Epithelial cell of prostate (primary cell): ENCODE data around the gene COL4A1.
A peak's percentile ranks its signal among the peaks of the same experiment; 100 is the strongest.

Source experiments
- DNase-seq: peaks from one replicate; pipeline ENCODE4 v3.0.0-alpha.2; 2011; ENCODE audit warnings: low read depth, low spot score
- H3K27ac ChIP-seq: fragments of 450-650 bp; 2 replicates; pipeline ENCODE4 v1.5.1; 2017; ENCODE audit warnings: mild to moderate bottlenecking

The COL4A1 gene

GRCh38 chr13:110229905-110230563 lies 76.9 kb downstream of the COL4A1 start:
- H3K27ac ChIP-seq, result no peak overlapping the region
- no peak for DNase-seq

- no peak overlapping the region for H3K27ac ChIP-seq
- no peak for DNase-seq
Observed at GRCh38 chr13:110228936-110229904, 77.7 kb downstream of the COL4A1 start.

GRCh38 chr13:110227864-110228643 lies 78.9 kb downstream of the COL4A1 start:
- no peak overlapping the region for H3K27ac ChIP-seq
- DNase-seq, result no peak

GRCh38 chr13:110227416-110227815 lies 79.5 kb downstream of the COL4A1 start:
- H3K27ac ChIP-seq, result no peak overlapping the region
- no peak for DNase-seq

- no peak for DNase-seq
- H3K27ac ChIP-seq, result no peak overlapping the region
Observed at GRCh38 chr13:110225609-110226574, 81.1 kb downstream of the COL4A1 start.

- no peak for DNase-seq
- H3K27ac ChIP-seq, result no peak overlapping the region
Observed at GRCh38 chr13:110225003-110225402, 82.0 kb downstream of the COL4A1 start.

- DNase-seq, result no peak
Observed at GRCh38 chr13:110224519-110224918, 82.4 kb downstream of the COL4A1 start.

GRCh38 chr13:110221406-110222117 lies 85.4 kb downstream of the COL4A1 start:
- DNase-seq, result no peak
- H3K27ac ChIP-seq, result no peak overlapping the region

More at GRCh38 chr13:110224519-110224918, 82.4 kb downstream of the COL4A1 start:
- no peak overlapping the region for H3K27ac ChIP-seq

- H3K27ac ChIP-seq, result no peak overlapping the region
Observed at GRCh38 chr13:110220471-110220870, 86.5 kb downstream of the COL4A1 start.

GRCh38 chr13:110218581-110219201 lies 88.3 kb downstream of the COL4A1 start:
- no peak overlapping the region for H3K27ac ChIP-seq
- no peak for DNase-seq

More at GRCh38 chr13:110220471-110220870, 86.5 kb downstream of the COL4A1 start:
- DNase-seq, result no peak

GRCh38 chr13:110217811-110218210 lies 89.1 kb downstream of the COL4A1 start:
- H3K27ac ChIP-seq, result peak overlapping the region; percentile 13
- DNase-seq, result no peak

- H3K27ac ChIP-seq, result no peak overlapping the region
- DNase-seq, result no peak
Observed at GRCh38 chr13:110217085-110217484, 89.9 kb downstream of the COL4A1 start.

GRCh38 chr13:110216398-110217041 lies 90.4 kb downstream of the COL4A1 start:
- H3K27ac ChIP-seq, result no peak overlapping the region
- DNase-seq, result no peak

GRCh38 chr13:110216006-110216397 lies 91.0 kb downstream of the COL4A1 start:
- no peak overlapping the region for H3K27ac ChIP-seq
- DNase-seq, result no peak

GRCh38 chr13:110215606-110216005 lies 91.4 kb downstream of the COL4A1 start:
- no peak for DNase-seq

GRCh38 chr13:110214637-110215036 lies 92.3 kb downstream of the COL4A1 start:
- no peak for DNase-seq
- H3K27ac ChIP-seq, result no peak overlapping the region

More at GRCh38 chr13:110215606-110216005, 91.4 kb downstream of the COL4A1 start:
- no peak overlapping the region for H3K27ac ChIP-seq

- DNase-seq, result no peak
- no peak overlapping the region for H3K27ac ChIP-seq
Observed at GRCh38 chr13:110213461-110214074, 93.4 kb downstream of the COL4A1 start.
